Muscle of arm (tissue), 14 donors: ENCODE results near the gene FLACC1. TPM values are rescaled to one million over a fixed set of nuclear protein-coding genes. Genes with fewer than 3 reads are reported as not detected.
"Not testable (repeated sequence)": the region's sequence is repeated elsewhere in the genome, so short reads cannot be mapped to it uniquely, and the experiment has no call there.

Experiments used
- DNase-seq: peaks from one replicate; pipeline ENCODE4 v3.0.0-alpha.2; 2013
- long read RNA-seq, 11 donors: transcript quantifications; one replicate each; lab custom pipeline, GENCODE V29; 2026
- polyA plus RNA-seq, 12 donors: library from polyadenylated mRNA; unstranded; fragments of 120-200 nt; gene quantifications; one replicate each; pipeline ENCODE4 v1.2.1, GENCODE V29; 2013; ENCODE audit not compliant: insufficient read length in 12 of 12

The FLACC1 gene
- 1 to 10 TPM in 9 of 12 donors, under 1 TPM in 1, not detected in 2; 0.80 to 3.8 (median 1.6) TPM for polyA plus RNA-seq
- long read RNA-seq, donor 1: 0 reads
- long read RNA-seq, donor 2: 0 reads
- long read RNA-seq, donor 3: 0 reads
- long read RNA-seq, donor 4: 0 reads
- long read RNA-seq, donor 5: 0 reads
- long read RNA-seq, donor 6: 0 reads
- long read RNA-seq, donor 7: 0 reads
- long read RNA-seq, donor 8: 0 reads
- long read RNA-seq, donor 9: 0 reads
- long read RNA-seq, donor 10: 0 reads
- long read RNA-seq, donor 11: 0 reads

- DNase-seq: peak; percentile 84
Measured at GRCh38 chr2:201357221-201357620, at the start of gene FLACC1. Gene FLACC1 (minus strand): TSS chr2:201357345. CDS start chr2:201351404, 5,941 bp downstream.

- peak; percentile 52 for DNase-seq
Measured at GRCh38 chr2:201406077-201406662, 49.0 kb upstream of the FLACC1 start.

- no peak for DNase-seq
Measured at GRCh38 chr2:201404699-201405280, 47.6 kb upstream of the FLACC1 start.

GRCh38 chr2:201403880-201404279 lies 46.7 kb upstream of the FLACC1 start:
- no peak for DNase-seq

- no peak for DNase-seq
Measured at GRCh38 chr2:201402651-201403562, 45.8 kb upstream of the FLACC1 start.

GRCh38 chr2:201401815-201402214 lies 44.7 kb upstream of the FLACC1 start:
- no peak for DNase-seq

GRCh38 chr2:201396595-201396994 lies 39.5 kb upstream of the FLACC1 start:
- no peak for DNase-seq

- DNase-seq: no peak
Measured at GRCh38 chr2:201383136-201383535, 26.0 kb upstream of the FLACC1 start.

GRCh38 chr2:201378496-201379397 lies 21.6 kb upstream of the FLACC1 start:
- DNase-seq: no peak

GRCh38 chr2:201377218-201377617 lies 20.1 kb upstream of the FLACC1 start:
- no peak for DNase-seq

- no peak for DNase-seq
Measured at GRCh38 chr2:201369775-201370174, 12.6 kb upstream of the FLACC1 start.

- DNase-seq: not testable (repeated sequence)
Measured at GRCh38 chr2:201369318-201369717, 12.2 kb upstream of the FLACC1 start.

- DNase-seq: no peak
Measured at GRCh38 chr2:201366146-201366545, 9.0 kb upstream of the FLACC1 start.

GRCh38 chr2:201363857-201364560 lies 6.9 kb upstream of the FLACC1 start:
- no peak for DNase-seq

GRCh38 chr2:201362396-201362795 lies 5.3 kb upstream of the FLACC1 start:
- DNase-seq: no peak

GRCh38 chr2:201361078-201361733 lies 4.1 kb upstream of the FLACC1 start:
- DNase-seq: no peak

- DNase-seq: no peak
Measured at GRCh38 chr2:201360256-201360655, 3.1 kb upstream of the FLACC1 start.

GRCh38 chr2:201358684-201359083 lies 1.5 kb upstream of the FLACC1 start:
- no peak for DNase-seq

GRCh38 chr2:201353116-201353515 lies 4.0 kb downstream of the FLACC1 start:
- DNase-seq: no peak

GRCh38 chr2:201350879-201351278 lies 6.3 kb downstream of the FLACC1 start:
- DNase-seq: no peak
